Amniotic epithelial cell (primary cell): ENCODE measurements around the gene ATAD3C.
"Not testable (repeated sequence)": the region's sequence is repeated elsewhere in the genome, so short reads cannot be mapped to it uniquely, and the experiment has no call there.

Experiments
- DNase-seq: peaks from one replicate; pipeline ENCODE4 v3.0.0-alpha.2; 2010; ENCODE audit warnings: low read depth

ATAD3C gene

GRCh38 chr1:1442069-1442770 lies 7.3 kb upstream of the ATAD3C start:
- DNase-seq = no peak

GRCh38 chr1:1446631-1447030 lies 2.9 kb upstream of the ATAD3C start:
- not testable (repeated sequence) for DNase-seq

GRCh38 chr1:1450616-1451015 lies 1.1 kb downstream of the ATAD3C start:
- DNase-seq = not testable (repeated sequence)

GRCh38 chr1:1451696-1452364 lies 2.3 kb downstream of the ATAD3C start:
- DNase-seq = no peak

- DNase-seq = not testable (repeated sequence)
These were observed 2.9 kb downstream of the ATAD3C start for GRCh38 chr1:1452365-1452739.

GRCh38 chr1:1452882-1453281 lies 3.4 kb downstream of the ATAD3C start:
- no peak for DNase-seq

- DNase-seq = not testable (repeated sequence)
These were observed 5.0 kb downstream of the ATAD3C start for GRCh38 chr1:1454286-1455056.

- no peak for DNase-seq
These were observed 5.9 kb downstream of the ATAD3C start for GRCh38 chr1:1455366-1455884.

GRCh38 chr1:1455934-1456333 lies 6.4 kb downstream of the ATAD3C start:
- DNase-seq = not testable (repeated sequence)

- DNase-seq = not testable (repeated sequence)
These were observed 7.3 kb downstream of the ATAD3C start for GRCh38 chr1:1456683-1457255.

GRCh38 chr1:1459156-1459555 lies 9.7 kb downstream of the ATAD3C start:
- DNase-seq = not testable (repeated sequence)

- DNase-seq = not testable (repeated sequence)
These were observed 10.2 kb downstream of the ATAD3C start for GRCh38 chr1:1459711-1460110.

- no peak for DNase-seq
These were observed 11.1 kb downstream of the ATAD3C start for GRCh38 chr1:1460540-1461130.

GRCh38 chr1:1461721-1462317 lies 12.3 kb downstream of the ATAD3C start:
- DNase-seq = no peak

- peak; percentile 13 for DNase-seq
These were observed 13.0 kb downstream of the ATAD3C start for GRCh38 chr1:1462318-1462966.

GRCh38 chr1:1463312-1463711 lies 13.8 kb downstream of the ATAD3C start:
- DNase-seq = no peak

GRCh38 chr1:1468196-1468985 lies 18.9 kb downstream of the ATAD3C start:
- DNase-seq = not testable (repeated sequence)

GRCh38 chr1:1470626-1471388 lies 21.3 kb downstream of the ATAD3C start:
- DNase-seq = no peak

GRCh38 chr1:1471389-1472052 lies 22.0 kb downstream of the ATAD3C start, which contains the start of gene ATAD3B:
Gene ATAD3B, plus strand, starts transcription at chr1:1471765. Its CDS starts 120 bp downstream, at chr1:1471885.
- peak; percentile 88 for DNase-seq
